Smooth muscle cell of bladder (primary cell): ENCODE data around the gene CD74. TPM values are rescaled to one million over a fixed set of nuclear protein-coding genes. Genes with fewer than 3 reads are reported as not detected.

Source experiments
- total RNA-seq: library from RNA; depleted of rRNA; stranded (reverse); fragments of >200 nt; gene quantifications from 2 replicates; pipeline ENCODE4 v1.2.3, GENCODE V29; 2014

CD74 gene
- 0.85 and 1.8 TPM in 2 replicates for total RNA-seq

GRCh38 chr5:150412319-150413175 lies at the start of gene CD74:
Gene CD74 (minus strand): TSS chr5:150412910. CDS start chr5:150412749, 161 bp downstream.

GRCh38 chr5:150449517-150450339 lies 37.0 kb upstream of the CD74 start, which contains the start of gene RPS14:
Gene RPS14 (minus strand): TSS chr5:150449739. CDS start chr5:150447733, 2,006 bp downstream.

GRCh38 chr5:150357326-150358260 lies 55.1 kb downstream of the CD74 start, which contains the start of gene TCOF1:
Gene TCOF1 (plus strand): TSS chr5:150357697. CDS start chr5:150357747, 50 bp downstream.

Other genes with a start within 250 kb of the CD74 start
- gene CDX1, start 246.1 kb downstream of the CD74 start, total RNA-seq = under 0.01 and 0.09 TPM in 2 replicates
- gene SLC6A7, start 222.8 kb downstream of the CD74 start, total RNA-seq = not detected in 2 replicates
- gene CAMK2A, start 123.1 kb downstream of the CD74 start, total RNA-seq = 0.71 and 1.5 TPM in 2 replicates
- 22.2 and 26.8 TPM in 2 replicates for gene ARSI, start 110.0 kb downstream of the CD74 start, total RNA-seq
- 7.8 and 10.4 TPM in 2 replicates for gene TCOF1, start 55.2 kb downstream of the CD74 start, total RNA-seq
- 5,323 and 5,641 TPM in 2 replicates for gene RPS14, start 36.8 kb upstream of the CD74 start, total RNA-seq
- 21.6 and 26.5 TPM in 2 replicates for gene NDST1, start 95.2 kb upstream of the CD74 start, total RNA-seq
- gene SYNPO, start 227.8 kb upstream of the CD74 start, total RNA-seq = 2.7 and 4.0 TPM in 2 replicates
- 0.14 and 0.37 TPM in 2 replicates for gene MYOZ3, start 248.3 kb upstream of the CD74 start, total RNA-seq